HG03521 (cell line): ENCODE results near the gene MPHOSPH8.
A peak's percentile ranks its signal among the peaks of the same experiment; 100 is the strongest.
"Not testable (repeated sequence)": the region's sequence is repeated elsewhere in the genome, so short reads cannot be mapped to it uniquely, and the experiment has no call there.

Source experiments
- ATAC-seq: cut with Tn5 transposase; IDR thresholded peaks from one replicate; pipeline ENCODE4 v1.9.1; 2021; ENCODE audit warnings: mild to moderate bottlenecking, moderate library complexity; ENCODE audit not compliant: unreplicated experiment

MPHOSPH8 gene

GRCh38 chr13:19624265-19624664 is 9.2 kb upstream of the MPHOSPH8 start:
- ATAC-seq = no peak

GRCh38 chr13:19632915-19633478 is 462 bp upstream of the MPHOSPH8 start:
- no peak for ATAC-seq

- ATAC-seq = peak; percentile 2
Observed at GRCh38 chr13:19634256-19634740, 839 bp downstream of the MPHOSPH8 start.

GRCh38 chr13:19635926-19636325 is 2.5 kb downstream of the MPHOSPH8 start:
- not testable (repeated sequence) for ATAC-seq

- no peak for ATAC-seq
Observed at GRCh38 chr13:19643652-19644051, 10.2 kb downstream of the MPHOSPH8 start.

- ATAC-seq = no peak
Observed at GRCh38 chr13:19645000-19645399, 11.5 kb downstream of the MPHOSPH8 start.

- no peak for ATAC-seq
Observed at GRCh38 chr13:19646063-19646462, 12.6 kb downstream of the MPHOSPH8 start.

- ATAC-seq = no peak
Observed at GRCh38 chr13:19650742-19651141, 17.3 kb downstream of the MPHOSPH8 start.

- no peak for ATAC-seq
Observed at GRCh38 chr13:19657872-19658591, 24.6 kb downstream of the MPHOSPH8 start.

GRCh38 chr13:19658831-19659230 is 25.4 kb downstream of the MPHOSPH8 start:
- ATAC-seq = no peak

- no peak for ATAC-seq
Observed at GRCh38 chr13:19661126-19661525, 27.7 kb downstream of the MPHOSPH8 start.

- no peak for ATAC-seq
Observed at GRCh38 chr13:19661561-19661960, 28.1 kb downstream of the MPHOSPH8 start.

- no peak for ATAC-seq
Observed at GRCh38 chr13:19663416-19663979, 30.0 kb downstream of the MPHOSPH8 start.

- ATAC-seq = no peak
Observed at GRCh38 chr13:19664481-19665230, 31.2 kb downstream of the MPHOSPH8 start.

GRCh38 chr13:19665427-19665859 is 32.0 kb downstream of the MPHOSPH8 start:
- no peak for ATAC-seq

- no peak for ATAC-seq
Observed at GRCh38 chr13:19668778-19669177, 35.3 kb downstream of the MPHOSPH8 start.

GRCh38 chr13:19670147-19670546 is 36.7 kb downstream of the MPHOSPH8 start:
- no peak for ATAC-seq

- no peak for ATAC-seq
Observed at GRCh38 chr13:19672990-19673389, 39.5 kb downstream of the MPHOSPH8 start.

GRCh38 chr13:19673473-19674430 is 40.3 kb downstream of the MPHOSPH8 start:
- ATAC-seq = no peak

GRCh38 chr13:19674898-19675297 is 41.4 kb downstream of the MPHOSPH8 start:
- ATAC-seq = no peak
